Measurements from ENCODE around the gene CCDC127.
"Not testable (repeated sequence)": the region's sequence is repeated elsewhere in the genome, so short reads cannot be mapped to it uniquely, and the experiment has no call there.

Gene CCDC127, protein sequence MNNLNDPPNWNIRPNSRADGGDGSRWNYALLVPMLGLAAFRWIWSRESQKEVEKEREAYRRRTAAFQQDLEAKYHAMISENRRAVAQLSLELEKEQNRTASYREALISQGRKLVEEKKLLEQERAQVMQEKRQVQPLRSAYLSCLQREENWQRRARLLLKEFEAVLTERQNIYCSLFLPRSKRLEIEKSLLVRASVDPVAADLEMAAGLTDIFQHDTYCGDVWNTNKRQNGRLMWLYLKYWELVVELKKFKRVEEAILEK

DNA sequence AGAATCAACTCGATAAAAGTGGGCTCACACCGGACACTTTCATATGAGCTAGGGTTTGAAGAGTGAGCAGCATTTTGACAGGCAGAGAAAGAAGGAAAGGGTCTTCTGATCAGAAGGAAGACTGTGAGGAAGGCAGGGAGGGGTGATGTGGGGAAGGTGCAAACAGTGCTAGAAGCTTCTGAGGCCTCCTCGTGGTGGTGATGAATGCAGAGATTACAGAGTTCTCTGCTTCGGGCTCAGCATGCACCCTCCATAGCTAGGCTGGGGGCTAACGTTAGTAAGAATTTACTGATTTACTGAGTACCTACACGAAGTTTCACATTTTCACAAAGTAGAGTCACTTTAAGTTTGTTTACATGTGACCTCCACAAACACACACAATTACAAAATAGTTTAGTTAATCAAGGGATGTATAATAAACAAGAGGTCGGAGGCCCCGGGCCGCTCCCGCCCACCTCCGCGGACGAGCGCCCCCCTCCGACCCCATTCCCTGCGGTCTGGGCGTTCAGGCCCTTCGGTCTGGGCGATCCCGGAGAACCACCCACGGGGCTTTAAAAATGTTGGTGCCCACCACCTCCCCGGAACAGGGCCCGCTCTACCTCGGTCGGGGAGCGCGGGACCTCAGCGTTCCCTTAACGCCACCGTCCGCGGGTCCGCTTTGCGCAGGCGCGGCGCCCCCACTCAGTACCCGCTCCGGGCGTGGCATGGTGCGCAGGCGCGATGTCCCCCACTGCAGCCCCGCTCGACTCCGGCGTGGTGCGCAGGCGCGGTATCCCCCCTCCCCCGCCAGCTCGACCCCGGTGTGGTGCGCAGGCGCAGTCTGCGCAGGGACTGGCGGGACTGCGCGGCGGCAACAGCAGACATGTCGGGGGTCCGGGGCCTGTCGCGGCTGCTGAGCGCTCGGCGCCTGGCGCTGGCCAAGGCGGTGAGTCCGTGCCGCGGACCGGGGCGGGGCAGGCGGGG, at the start of gene CCDC127, which contains the start of gene SDHA:
TSS of gene CCDC127 (minus strand) at position 660 of the 963 bp plus-strand sequence. CDS start 1,304 bp downstream, outside the sequence.
TSS of gene SDHA (plus strand) at position 827 of the 963 bp plus-strand sequence. CDS start at position 863, 36 bp downstream.
- peak; percentile 99 for DNase-seq

DNA sequence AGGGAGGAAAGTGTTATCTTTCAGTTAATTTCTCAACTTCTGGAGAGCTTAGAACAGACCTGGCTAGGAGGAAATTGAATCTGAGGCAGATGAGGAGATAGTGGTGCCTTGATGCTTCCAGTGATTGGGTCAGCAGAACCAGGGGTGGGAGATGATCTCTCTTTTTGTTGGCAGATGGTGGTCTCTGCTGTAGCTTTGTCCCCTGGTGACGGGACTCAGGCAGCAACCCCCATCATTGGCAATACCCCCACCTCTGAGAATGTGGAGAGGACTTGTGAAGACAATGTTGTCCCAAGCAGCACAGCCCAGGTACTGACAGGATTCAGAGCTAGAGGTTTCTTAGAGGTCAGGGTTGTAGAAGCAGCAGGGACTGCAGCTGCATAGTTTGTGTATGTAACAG, 49.8 kb upstream of the CCDC127 start:
- no peak for DNase-seq

DNA sequence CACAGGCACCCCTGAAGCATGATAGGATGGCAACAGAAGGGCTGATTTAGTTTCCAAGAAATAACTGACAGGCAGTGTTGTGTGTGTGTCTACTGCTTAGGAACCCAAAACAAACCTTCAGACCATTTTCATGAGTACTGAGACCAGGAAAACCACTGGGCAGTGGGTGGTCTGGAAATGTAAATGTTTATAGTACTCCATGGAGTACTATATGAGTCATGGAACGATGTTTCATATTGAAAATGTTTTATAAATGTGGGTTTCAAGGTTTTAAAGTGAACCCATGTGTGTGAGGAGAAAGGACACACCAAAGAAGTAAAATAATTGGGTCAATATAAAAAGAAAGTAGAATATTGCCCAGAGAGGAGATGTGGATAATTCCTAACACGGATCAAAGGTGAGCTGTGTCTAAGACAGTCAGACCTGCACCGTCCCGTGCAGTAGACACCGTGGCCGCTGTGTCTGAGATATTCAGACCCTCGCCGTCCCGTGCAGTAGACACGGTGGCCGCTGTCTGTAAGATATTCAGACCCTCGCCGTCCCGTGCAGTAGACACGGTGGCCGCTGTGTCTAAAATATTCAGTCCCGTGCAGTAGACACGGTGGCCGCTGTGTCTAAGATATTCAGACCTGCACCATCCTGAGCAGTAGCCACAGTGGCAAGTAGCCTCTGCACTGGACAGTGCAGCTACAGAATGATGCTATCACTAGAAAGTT, 48.5 kb upstream of the CCDC127 start:
- not testable (repeated sequence) for DNase-seq

DNA sequence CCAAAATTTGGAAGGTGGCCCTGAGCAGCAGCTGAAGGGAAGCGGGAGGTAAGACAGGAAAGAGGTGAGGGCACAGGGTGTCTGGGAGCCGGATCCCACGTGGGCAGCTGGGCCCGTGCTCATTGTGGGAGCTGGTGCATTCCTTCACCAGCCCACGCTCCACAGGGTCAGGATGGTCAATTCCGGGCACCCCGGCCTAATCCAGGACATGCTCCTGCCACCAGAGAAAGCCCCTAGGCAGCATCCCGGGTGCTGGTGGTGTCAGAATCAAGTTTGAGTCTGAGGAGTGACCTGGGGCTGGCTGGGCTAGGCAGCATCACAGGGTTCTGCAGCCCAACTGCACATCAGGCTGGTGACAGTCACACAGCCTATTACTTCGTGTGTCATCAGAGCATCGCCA, 46.4 kb upstream of the CCDC127 start:
- DNase-seq, result no peak

DNA sequence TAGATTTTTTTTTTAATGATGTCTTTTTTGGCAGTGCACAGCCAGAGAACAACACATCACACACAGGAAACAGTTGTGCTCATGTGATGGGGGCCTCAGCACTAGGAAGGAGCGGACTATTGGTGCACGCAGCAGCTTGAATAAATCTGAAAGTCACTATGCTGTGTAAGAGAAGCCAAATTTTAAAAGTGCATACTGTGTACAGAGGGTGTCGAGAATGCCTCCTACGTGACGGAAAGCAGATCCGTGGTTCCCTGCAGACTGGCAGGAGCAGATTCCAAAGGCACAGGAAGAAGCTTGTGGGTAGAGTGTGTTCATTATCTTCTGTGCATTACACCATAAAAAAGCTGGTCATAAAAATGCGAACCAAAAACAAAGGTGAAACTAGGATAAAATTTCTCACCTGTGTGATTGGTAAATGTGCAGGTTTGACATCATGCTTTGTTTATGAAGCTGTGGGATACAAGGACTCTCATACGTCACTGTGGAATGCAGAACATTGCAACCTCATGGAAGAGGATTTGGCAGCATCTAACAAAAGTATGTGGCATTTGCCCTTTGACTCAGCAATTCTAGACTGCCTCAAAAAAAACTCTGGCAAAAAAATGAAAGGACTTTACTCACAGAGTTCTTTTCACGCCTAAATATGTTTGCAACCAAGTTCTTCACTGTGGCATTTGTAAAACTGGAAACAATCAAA, 45.5 kb upstream of the CCDC127 start:
- not testable (repeated sequence) for DNase-seq

DNA sequence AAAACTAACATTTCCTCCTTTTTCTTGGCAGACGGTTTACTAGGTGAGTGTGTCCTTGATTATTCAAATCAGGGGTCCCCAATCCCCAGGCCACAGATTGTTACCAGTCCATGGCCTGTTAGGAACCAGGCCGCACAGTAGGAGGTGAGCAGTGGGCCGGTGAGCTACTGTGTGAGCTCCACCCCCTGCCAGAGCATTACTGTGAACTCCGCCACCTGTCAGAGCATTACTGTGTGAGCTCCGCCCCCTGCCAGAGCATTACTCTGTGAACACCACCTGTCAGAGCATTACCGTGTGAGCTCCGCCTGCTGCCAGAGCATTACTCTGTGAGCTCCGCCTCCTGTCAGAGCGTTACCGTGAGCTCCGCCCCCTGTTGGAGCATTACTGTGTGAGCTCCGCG, 39.2 kb upstream of the CCDC127 start:
- DNase-seq, result no peak

DNA sequence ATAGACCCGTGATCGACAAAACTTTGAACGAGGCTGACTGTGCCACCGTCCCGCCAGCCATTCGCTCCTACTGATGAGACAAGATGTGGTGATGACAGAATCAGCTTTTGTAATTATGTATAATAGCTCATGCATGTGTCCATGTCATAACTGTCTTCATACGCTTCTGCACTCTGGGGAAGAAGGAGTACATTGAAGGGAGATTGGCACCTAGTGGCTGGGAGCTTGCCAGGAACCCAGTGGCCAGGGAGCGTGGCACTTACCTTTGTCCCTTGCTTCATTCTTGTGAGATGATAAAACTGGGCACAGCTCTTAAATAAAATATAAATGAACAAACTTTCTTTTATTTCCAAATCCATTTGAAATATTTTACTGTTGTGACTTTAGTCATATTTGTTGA, 38.4 kb upstream of the CCDC127 start:
- not testable (repeated sequence) for DNase-seq

DNA sequence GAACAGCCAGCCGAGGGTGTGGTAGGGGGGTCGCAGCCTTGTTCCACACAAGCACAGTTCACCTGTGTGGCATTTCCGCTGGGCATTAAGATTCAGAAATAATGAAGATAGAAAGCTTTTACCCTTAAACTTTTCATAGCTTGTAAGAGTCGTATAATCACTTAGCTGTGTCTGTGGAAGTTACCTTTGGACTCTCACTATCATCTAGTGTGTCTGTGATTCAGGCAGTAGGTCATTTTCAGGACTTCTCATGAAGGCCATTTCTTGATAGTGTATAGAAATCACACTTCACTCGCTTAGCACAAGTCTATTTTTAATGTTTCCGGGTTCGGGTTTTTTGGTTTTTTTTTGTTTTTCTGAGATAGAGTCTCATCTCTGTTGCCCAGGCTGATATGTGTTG, 37.2 kb upstream of the CCDC127 start:
- DNase-seq, result not testable (repeated sequence)

DNA sequence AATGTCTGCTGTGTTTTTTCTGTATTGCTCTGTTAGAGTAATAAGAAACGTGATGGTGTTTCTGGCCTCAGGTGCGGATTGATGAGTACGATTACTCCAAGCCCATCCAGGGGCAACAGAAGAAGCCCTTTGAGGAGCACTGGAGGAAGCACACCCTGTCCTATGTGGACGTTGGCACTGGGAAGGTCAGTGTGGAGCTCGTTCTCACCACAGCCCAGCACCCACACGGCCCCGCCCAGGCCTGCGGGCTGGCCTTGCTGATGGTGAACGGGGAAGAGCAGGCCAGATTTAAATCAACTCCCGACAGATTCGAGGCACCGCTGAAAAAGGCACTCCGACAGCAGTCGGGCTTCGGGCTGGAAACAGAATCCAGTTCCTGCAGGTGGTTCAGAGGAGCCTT, 36.4 kb upstream of the CCDC127 start:
- not testable (repeated sequence) for DNase-seq

DNA sequence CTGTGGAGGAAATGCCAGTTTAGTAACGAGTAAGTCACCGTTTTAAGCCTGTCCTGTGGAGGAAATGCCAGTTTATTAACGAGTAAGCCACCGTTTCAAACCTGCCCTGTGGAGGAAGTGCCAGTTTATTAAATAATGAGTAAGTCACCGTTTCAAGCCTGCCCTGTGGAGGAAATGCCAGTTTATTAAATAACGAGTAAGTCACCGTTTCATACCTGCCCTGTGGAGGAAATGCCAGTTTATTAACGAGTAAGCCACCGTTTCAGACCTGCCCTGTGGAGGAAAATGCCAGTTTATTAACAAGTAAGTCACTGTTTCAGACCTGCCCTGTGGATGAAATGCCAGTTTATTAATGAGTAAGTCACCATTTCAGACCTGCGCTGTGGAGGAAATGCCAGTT, 34.6 kb upstream of the CCDC127 start:
- DNase-seq, result no peak

DNA sequence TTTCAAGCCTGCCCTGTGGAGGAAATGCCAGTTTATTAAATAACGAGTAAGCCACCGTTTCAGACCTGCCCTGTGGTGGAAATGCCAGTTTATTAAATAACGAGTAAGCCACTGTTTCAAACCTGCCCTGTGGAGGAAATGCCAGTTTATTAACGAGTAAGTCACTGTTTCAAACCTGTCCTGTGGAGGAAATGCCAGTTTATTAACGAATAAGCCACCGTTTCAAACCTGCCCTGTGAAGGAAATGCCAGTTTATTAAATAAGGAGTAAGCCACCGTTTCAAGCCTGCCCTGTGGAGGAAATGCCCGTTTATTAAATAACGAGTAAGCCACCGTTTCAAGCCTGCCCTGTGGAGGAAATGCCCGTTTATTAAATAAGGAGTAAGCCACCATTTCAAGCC, 34.0 kb upstream of the CCDC127 start:
- not testable (repeated sequence) for DNase-seq

DNA sequence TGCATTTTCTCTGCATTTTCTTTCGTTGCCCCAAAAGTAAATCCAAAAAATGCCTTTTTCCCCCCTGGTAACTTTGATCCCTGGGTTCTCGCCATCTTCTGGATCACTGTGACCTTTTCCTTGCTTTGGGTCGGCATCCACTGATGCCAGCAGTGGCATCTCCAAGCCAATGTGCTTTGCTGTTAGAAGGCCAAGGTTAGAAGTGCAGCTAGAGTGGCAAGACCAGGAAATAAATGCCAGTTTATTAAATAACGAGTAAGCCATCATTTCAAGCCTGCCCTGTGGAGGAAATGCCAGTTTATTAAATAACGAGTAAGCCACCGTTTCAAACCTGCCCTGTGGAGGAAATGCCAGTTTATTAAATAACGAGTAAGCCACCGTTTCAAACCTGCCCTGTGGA, 33.6 kb upstream of the CCDC127 start:
- DNase-seq, result not testable (repeated sequence)

DNA sequence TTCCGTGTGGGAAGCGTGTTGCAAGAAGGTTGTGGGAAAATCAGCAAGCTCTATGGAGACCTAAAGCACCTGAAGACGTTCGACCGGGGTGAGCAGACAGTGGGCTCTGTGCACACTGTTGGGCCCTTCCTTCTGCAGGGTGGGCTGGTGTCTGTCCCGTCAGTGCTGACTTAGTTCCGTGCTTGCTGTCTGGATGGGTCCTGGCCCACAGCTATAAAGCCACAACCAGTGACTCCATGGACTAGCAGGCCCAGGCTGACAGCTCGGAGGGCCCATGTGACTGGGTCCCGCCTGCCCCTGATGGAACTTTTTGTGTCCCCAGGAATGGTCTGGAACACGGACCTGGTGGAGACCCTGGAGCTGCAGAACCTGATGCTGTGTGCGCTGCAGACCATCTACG, 33.1 kb upstream of the CCDC127 start:
- not testable (repeated sequence) for DNase-seq

DNA sequence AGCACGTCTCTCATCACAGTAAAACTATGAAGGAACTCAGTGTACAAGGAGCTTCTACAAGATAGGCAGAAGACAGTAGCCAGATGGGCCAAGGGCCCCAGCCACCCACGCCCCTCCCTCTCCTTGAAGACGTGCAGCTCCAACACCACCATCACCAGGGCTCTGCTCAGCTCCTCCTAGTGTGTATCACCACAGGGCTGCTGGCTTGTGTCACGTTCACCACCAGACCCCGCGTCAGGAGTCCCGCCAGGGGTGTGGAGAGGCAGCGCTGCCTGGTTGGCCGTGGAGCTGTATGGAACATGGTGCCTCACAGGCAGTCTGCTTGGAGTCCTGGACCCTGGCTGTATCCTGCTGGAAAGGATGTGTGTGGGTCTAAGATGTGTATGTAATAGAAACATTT, 32.4 kb upstream of the CCDC127 start:
- not testable (repeated sequence) for DNase-seq

DNA sequence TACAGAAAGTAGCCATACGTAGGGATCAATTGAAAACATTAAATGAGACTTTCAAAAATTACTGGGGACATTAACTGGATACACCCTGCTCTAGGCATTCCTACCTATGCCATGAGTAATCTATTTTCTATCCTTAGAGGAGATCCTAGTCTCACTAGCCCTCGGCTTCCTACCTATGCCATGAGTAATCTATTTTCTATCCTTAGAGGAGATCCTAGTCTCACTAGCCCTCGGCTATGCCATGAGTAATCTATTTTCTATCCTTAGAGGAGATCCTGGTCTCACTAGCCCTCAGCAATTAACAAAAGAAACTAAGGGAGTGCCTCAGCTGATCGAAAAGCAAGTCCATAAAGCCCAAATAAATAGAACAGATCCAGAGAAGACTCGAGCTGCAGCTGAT, 27.8 kb upstream of the CCDC127 start:
- not testable (repeated sequence) for DNase-seq

DNA sequence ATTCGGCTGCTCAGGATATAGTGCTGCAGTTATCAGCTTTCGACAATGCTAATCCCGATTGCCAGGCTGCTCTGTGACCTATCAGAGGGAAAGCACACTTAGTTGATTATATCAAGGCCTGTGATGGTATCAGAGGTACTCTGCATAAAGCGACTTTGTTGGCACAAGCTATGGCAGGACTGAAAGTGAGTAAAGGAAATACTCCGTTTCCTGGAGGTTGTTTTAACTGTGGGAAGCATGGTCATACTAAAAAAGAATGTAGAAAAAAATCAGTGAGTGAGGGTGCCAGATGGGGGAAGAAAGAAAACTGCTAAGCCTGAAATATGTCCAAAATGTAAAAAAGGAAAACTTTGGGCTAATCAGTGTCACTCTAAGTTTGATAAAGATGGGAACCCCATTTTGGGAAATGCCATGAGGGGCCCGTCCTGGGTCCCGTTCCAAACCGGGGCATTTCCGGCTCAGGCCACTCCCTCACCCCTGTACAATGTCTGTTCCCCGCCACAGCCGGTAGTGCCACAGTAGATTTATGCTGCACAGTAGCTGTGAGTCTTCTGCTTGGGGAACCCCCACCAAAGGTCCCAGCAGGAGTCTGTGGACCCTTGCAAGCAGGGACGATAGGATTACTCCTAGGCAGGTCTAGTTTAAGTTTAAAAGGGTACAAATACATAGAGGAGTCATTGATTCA, 25.9 kb upstream of the CCDC127 start:
- not testable (repeated sequence) for DNase-seq

DNA sequence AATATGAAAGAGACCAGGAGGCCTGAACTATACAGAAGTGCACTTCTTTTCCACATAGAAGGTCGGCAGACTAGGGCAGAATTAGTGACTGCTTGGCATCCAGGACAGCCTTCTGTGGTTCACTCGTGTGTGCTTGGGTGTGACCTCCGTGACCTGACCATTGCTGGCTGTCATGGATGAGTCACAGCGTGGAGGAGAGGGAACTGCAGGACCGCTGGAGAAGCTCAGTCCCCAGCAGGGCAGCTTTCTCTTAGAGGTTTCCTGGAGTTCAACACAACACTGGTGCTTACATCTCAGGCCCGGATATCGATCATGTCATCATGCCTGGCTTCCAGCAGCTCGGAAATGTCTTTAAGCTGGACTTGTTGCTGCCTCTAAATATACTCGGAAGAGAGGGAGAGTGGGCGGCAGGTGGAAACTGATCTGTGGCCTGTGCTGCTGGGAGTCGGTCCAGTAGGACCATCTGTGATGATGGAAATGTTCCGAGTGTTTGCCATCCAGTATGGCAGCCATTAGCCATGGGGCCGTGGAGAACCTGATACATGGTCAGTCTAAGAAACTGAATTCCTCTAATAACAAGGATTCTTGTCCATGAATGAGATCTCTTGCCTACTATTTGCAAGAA, 23.2 kb upstream of the CCDC127 start:
- not testable (repeated sequence) for DNase-seq

DNA sequence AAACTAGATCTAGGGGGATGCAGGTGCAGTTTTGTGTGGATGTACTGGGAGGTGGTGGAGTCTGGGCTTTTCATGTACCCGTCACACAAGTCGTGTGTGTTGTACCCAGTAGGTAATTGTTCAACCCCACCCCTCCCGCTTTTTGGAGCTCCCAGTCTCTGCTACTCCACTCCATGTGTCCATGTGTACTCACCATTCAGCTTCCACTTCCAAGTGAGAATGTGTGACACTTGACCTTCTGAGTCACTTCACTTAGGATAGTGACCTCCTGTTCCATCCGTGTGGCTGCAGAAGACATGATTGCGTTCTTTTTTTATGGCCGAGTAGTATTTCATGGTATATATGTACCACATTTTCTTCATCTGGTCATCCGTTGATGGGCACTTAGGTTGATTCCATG, 22.6 kb upstream of the CCDC127 start:
- not testable (repeated sequence) for DNase-seq

DNA sequence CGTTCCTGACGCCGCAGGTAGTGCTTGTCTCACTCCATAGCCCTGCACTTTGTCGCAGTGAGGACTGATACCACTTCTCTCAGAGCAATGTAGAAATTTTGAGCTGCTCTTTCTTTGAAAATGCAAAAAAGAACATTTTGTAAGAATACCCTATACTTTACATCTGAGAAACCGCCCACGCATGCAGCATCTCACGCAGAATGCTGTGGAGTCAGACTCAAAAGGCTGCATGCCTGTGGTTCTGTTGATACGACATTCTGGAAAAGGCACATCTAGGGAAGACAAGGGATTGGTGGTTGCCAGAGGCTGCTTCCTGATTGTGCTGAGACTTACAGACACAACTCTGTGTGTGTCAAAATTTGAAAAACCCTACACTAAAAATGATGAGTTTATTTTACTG, 20.0 kb upstream of the CCDC127 start:
- not testable (repeated sequence) for DNase-seq

DNA sequence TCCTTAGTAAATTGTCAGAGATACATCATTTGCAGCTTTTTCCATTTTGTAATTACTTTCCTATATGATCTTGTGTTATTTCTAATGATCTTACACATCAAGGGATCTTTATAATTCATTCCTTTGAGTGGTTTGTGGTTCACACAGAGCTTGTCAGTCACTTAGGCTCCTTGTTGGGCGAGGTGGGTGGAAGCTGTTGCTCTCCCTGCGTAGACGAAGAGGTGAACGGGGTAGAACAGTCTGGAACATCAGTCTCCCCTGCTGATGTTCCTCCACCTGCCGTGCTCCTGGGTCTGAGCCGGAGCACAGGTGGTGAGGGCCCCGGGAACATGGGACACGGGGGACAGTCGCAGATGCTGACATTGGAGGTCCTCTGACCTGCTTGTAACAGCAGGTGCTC, 17.6 kb upstream of the CCDC127 start:
- not testable (repeated sequence) for DNase-seq

DNA sequence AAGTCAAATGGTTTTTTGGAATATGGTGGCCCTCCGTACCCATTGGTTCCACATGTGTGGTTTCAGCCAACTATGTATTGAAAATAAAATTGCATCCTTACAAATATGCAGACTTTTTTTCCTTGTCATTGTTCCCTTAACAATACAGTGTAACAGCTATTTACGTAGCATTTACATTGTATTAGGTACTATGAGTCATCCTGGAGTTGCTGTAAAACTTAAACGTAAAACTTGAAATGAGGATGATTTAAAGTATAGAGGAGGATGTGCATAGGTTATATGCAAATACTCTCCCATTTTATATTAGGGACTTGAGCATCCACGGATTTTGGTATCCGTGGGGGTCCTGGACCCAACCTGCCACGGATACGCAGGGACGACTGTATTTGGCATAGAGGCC, 16.5 kb upstream of the CCDC127 start:
- DNase-seq, result no peak

Measured in right forelimb (tissue), 1 donor.